Mucosa of gallbladder (tissue), 1 donor: Measurements from ENCODE around the gene TTC24. TPM values are rescaled to one million over a fixed set of nuclear protein-coding genes. Genes with fewer than 3 reads are reported as not detected.
"Not testable (repeated sequence)": the region's sequence is repeated elsewhere in the genome, so short reads cannot be mapped to it uniquely, and the experiment has no call there.

Experiments used
- DNase-seq: peaks from one replicate; pipeline ENCODE4 v3.0.0-alpha.2; 2020; ENCODE audit warnings: low spot score
- total RNA-seq: library from RNA; stranded (reverse); gene quantifications from one replicate; pipeline ENCODE4 v1.2.1, GENCODE V29; 2021
- donor health status: DM: no; HTN: no; CAD: no.

TTC24 gene
- 0.60 TPM for total RNA-seq

- no peak for DNase-seq
Observed at GRCh38 chr1:156579472-156579871, at the start of gene TTC24. Gene TTC24, plus strand, starts transcription at chr1:156579723. Its CDS starts 1,642 bp downstream, at chr1:156581365.

GRCh38 chr1:156530006-156530405, 49.5 kb upstream of the TTC24 start:
- no peak for DNase-seq

- no peak for DNase-seq
Observed at GRCh38 chr1:156532374-156532773, 47.1 kb upstream of the TTC24 start.

- DNase-seq, result no peak
Observed at GRCh38 chr1:156533568-156534220, 45.8 kb upstream of the TTC24 start.

GRCh38 chr1:156534424-156535060, 45.0 kb upstream of the TTC24 start:
- no peak for DNase-seq

- DNase-seq, result no peak
Observed at GRCh38 chr1:156537027-156537426, 42.5 kb upstream of the TTC24 start.

- DNase-seq, result no peak
Observed at GRCh38 chr1:156538711-156539440, 40.6 kb upstream of the TTC24 start.

GRCh38 chr1:156539818-156540355, 39.6 kb upstream of the TTC24 start:
- DNase-seq, result no peak

GRCh38 chr1:156540955-156541354, 38.6 kb upstream of the TTC24 start:
- no peak for DNase-seq

GRCh38 chr1:156543066-156543465, 36.5 kb upstream of the TTC24 start:
- DNase-seq, result no peak

GRCh38 chr1:156544592-156545102, 34.9 kb upstream of the TTC24 start:
- no peak for DNase-seq

GRCh38 chr1:156546267-156546666, 33.3 kb upstream of the TTC24 start:
- DNase-seq, result no peak

GRCh38 chr1:156547434-156547833, 32.1 kb upstream of the TTC24 start:
- no peak for DNase-seq

GRCh38 chr1:156547982-156548381, 31.5 kb upstream of the TTC24 start:
- DNase-seq, result no peak

- DNase-seq, result no peak
Observed at GRCh38 chr1:156549390-156549789, 30.1 kb upstream of the TTC24 start.

GRCh38 chr1:156549831-156550230, 29.7 kb upstream of the TTC24 start:
- DNase-seq, result no peak

- no peak for DNase-seq
Observed at GRCh38 chr1:156550346-156550745, 29.2 kb upstream of the TTC24 start.

- no peak for DNase-seq
Observed at GRCh38 chr1:156551066-156551643, 28.4 kb upstream of the TTC24 start.

- no peak for DNase-seq
Observed at GRCh38 chr1:156551869-156552268, 27.7 kb upstream of the TTC24 start.

GRCh38 chr1:156552518-156552917, 27.0 kb upstream of the TTC24 start:
- no peak for DNase-seq

GRCh38 chr1:156552937-156553336, 26.6 kb upstream of the TTC24 start:
- DNase-seq, result not testable (repeated sequence)

GRCh38 chr1:156553860-156554485, 25.6 kb upstream of the TTC24 start:
- no peak for DNase-seq
